Measurements from ENCODE around the gene SAPCD1. TPM values are rescaled to one million over a fixed set of nuclear protein-coding genes. Genes with fewer than 3 reads are reported as not detected.

Gene SAPCD1
- polyA plus RNA-seq, 1 of the 3 experiments (the other 2 are of a cell fraction) = 5.9 TPM

- ChIA-PET POLR2A (no interaction called here), CTCF (interaction anchor here (0.7 to 3.3 kb wide), 17 partner anchors 8 to 1377 kb away, joined by 3 to 16 read pairs (median 4); partner anchors contain the start of genes DDAH2, LY6G5C and MSH5)
- Histone ChIP-seq H3K36me3 (replicated peaks in 1 of 2; ENCODE audit: control insufficient read depth in 1 of 2, insufficient read depth in 2 of 2, low read length in 1 of 2) (no peaks in the 10 kb centered on the region), H3K27ac (ENCODE audit: low read depth in 2 of 2, low read length in 1 of 2) (no peak overlapping the region), H3K4me2 (no peak overlapping the region), H3K9me2 (no peaks in the 10 kb centered on the region), H3F3A (replicated peaks; ENCODE audit: insufficient read depth) (peaks cover 2% of the 10 kb centered on the region), H2AFZ (ENCODE audit: low read depth) (no peak overlapping the region), H3K79me2 (ENCODE audit: insufficient read depth) (no peaks in the 10 kb centered on the region), H3K27me3 (ENCODE audit: insufficient read depth) (no peaks in the 10 kb centered on the region), H3K4me3 (ENCODE audit: low read depth in 2 of 2, low read length in 1 of 2) (no peak overlapping the region), H3K4me1 (ENCODE audit: control insufficient read depth in 1 of 2, insufficient read depth in 2 of 2, low read depth in 1 of 2, low read length in 1 of 2) (peaks cover 0 to 8% of the 10 kb centered on the region in 2 experiments; a peak in 1 of 4 replicates), H3K9ac (no peak overlapping the region), H3K9me3 (no peaks in the 10 kb centered on the region), H4K20me1 (ENCODE audit: insufficient read depth) (no peaks in the 10 kb centered on the region)
- WGBS (ENCODE audit: low lambda C conversion rate) = 50% methylated on average over 8 of the region's 12 CpGs
- DNase-seq = peak; percentile 72
- TF ChIP-seq GABPA (IDR thresholded peaks at IDR 0.05; ENCODE audit: low read depth) (no peak), POLR2AphosphoS5 (IDR thresholded peaks at IDR 0.05; ENCODE audit: low read depth, low read length) (no peak), RAD21 (IDR thresholded peaks at IDR 0.05; ENCODE audit: low read length) (peak; percentile 20; the same call in 1 of the 2 replicates), IRF3 (IDR thresholded peaks at IDR 0.05; ENCODE audit: low read depth, low read length) (no peak), GATA2 (CRISPR knock-in tag; IDR thresholded peaks at IDR 0.05) (no peak), MAX (IDR thresholded peaks at IDR 0.05; ENCODE audit: low read depth) (no peak), NRF1 (IDR thresholded peaks at IDR 0.05; ENCODE audit: low read depth, low read length) (no peak), FOXJ3 (CRISPR knock-in tag; IDR thresholded peaks at IDR 0.05) (no peak), SMC3 (IDR thresholded peaks at IDR 0.05; ENCODE audit: low read depth, low read length) (peak; percentile 36), CTCF (IDR thresholded peaks at IDR 0.05) (peak; percentile 66), RFX5 (IDR thresholded peaks at IDR 0.05; ENCODE audit: low read length) (no peak)
These were observed 7.4 kb downstream of the SAPCD1 start for GRCh38 chr6:31769684-31770371.

- no peak overlapping the region for H3K4me2 ChIP-seq
- H3K27me3 ChIP-seq (ENCODE audit: insufficient read depth) = no peaks in the 10 kb centered on the region
- H3K9me2 ChIP-seq = no peaks in the 10 kb centered on the region
- H3K4me3 ChIP-seq (ENCODE audit: low read depth in 2 of 2, low read length in 1 of 2) = no peak overlapping the region
- H3K79me2 ChIP-seq (ENCODE audit: insufficient read depth) = no peaks in the 10 kb centered on the region
- H4K20me1 ChIP-seq (ENCODE audit: insufficient read depth) = no peaks in the 10 kb centered on the region
- no peak for DNase-seq
- ChIA-PET POLR2A (no interaction called here), CTCF (interaction anchor here (0.7 to 3.3 kb wide), 8 partner anchors 7 to 191 kb away, joined by 3 to 16 read pairs (median 4); no protein-coding TSS in a partner anchor)
- H3K36me3 ChIP-seq (replicated peaks in 1 of 2; ENCODE audit: control insufficient read depth in 1 of 2, insufficient read depth in 2 of 2, low read length in 1 of 2) = no peaks in the 10 kb centered on the region
- H2AFZ ChIP-seq (ENCODE audit: low read depth) = no peak overlapping the region
- no peak overlapping the region for H3K27ac ChIP-seq (ENCODE audit: low read depth in 2 of 2, low read length in 1 of 2)
- peaks cover 0 to 8% of the 10 kb centered on the region in 2 experiments; a peak in 1 of 4 replicates for H3K4me1 ChIP-seq (ENCODE audit: control insufficient read depth in 1 of 2, insufficient read depth in 2 of 2, low read depth in 1 of 2, low read length in 1 of 2)
- 92% methylated on average over 2 of the region's 2 CpGs for WGBS (ENCODE audit: low lambda C conversion rate)
- peaks cover 2% of the 10 kb centered on the region for H3F3A ChIP-seq (replicated peaks; ENCODE audit: insufficient read depth)
- H3K9me3 ChIP-seq = no peaks in the 10 kb centered on the region
- no peak overlapping the region for H3K9ac ChIP-seq
- TF ChIP-seq JUND (IDR thresholded peaks at IDR 0.05) (no peak), RAD21 (IDR thresholded peaks at IDR 0.05; ENCODE audit: low read length) (no peak), REST (IDR thresholded peaks at IDR 0.05; ENCODE audit: low read depth, low read length) (no peak), MXI1 (IDR thresholded peaks at IDR 0.05; ENCODE audit: low read depth, low read length) (no peak), TAF1 (IDR thresholded peaks at IDR 0.05; ENCODE audit: borderline replicate concordance, low read depth, low read length) (no peak), YY1 (IDR thresholded peaks at IDR 0.05; ENCODE audit: low read depth) (no peak), FOXM1 (IDR thresholded peaks at IDR 0.05; ENCODE audit: low read depth) (no peak), CHD2 (IDR thresholded peaks at IDR 0.05; ENCODE audit: low read length, partially characterized antibody) (no peak), SIN3A (IDR thresholded peaks at IDR 0.05; ENCODE audit: borderline replicate concordance, low read depth, low read length) (no peak), RXRA (IDR thresholded peaks at IDR 0.05; ENCODE audit: borderline replicate concordance, low read depth) (no peak)
These were observed 8.4 kb downstream of the SAPCD1 start for GRCh38 chr6:31770860-31771259.
